Bronchial epithelial cell (primary cell): Measurements from ENCODE around the gene MRE11. TPM values are rescaled to one million over a fixed set of nuclear protein-coding genes. Genes with fewer than 3 reads are reported as not detected.

ENCODE experiments used
- DNase-seq: peaks from one replicate; pipeline ENCODE4 v3.0.0-alpha.2; 2010; ENCODE audit warnings: low read depth
- FAIRE-seq: peaks from 2 replicates; lab custom pipeline; 2011; peaks lifted over from hg19 to GRCh38; lab: Jason Lieb, UNC
- H3K27me3 ChIP-seq: 2 replicates; pipeline ENCODE4 v1.5.1; 2011; ENCODE audit warnings: low read length; ENCODE audit not compliant: control insufficient read depth, insufficient read depth
- H3K36me3 ChIP-seq: 2 replicates; pipeline ENCODE4 v1.5.1; 2011; ENCODE audit warnings: low read length; ENCODE audit not compliant: control insufficient read depth, insufficient read depth
- H3K4me3 ChIP-seq: 2 replicates; pipeline ENCODE4 v1.5.1; 2011; ENCODE audit warnings: mild to moderate bottlenecking, low read depth, low read length, control low read depth
- CTCF ChIP-seq: IDR thresholded peaks from 2 replicates; pipeline ENCODE4 v1.5.1; 2011; ENCODE audit warnings: mild to moderate bottlenecking, moderate library complexity, low read length, control low read depth, inconsistent platforms; ENCODE audit not compliant: insufficient read depth, severe bottlenecking
- total RNA-seq: library from RNA; depleted of rRNA; stranded (reverse); fragments of >200 nt; gene quantifications from 2 replicates; pipeline ENCODE4 v1.2.1, GENCODE V29; 2014

The MRE11 gene
- total RNA-seq, 1 donor from 2014 or later, result 9.7 TPM

DNA sequence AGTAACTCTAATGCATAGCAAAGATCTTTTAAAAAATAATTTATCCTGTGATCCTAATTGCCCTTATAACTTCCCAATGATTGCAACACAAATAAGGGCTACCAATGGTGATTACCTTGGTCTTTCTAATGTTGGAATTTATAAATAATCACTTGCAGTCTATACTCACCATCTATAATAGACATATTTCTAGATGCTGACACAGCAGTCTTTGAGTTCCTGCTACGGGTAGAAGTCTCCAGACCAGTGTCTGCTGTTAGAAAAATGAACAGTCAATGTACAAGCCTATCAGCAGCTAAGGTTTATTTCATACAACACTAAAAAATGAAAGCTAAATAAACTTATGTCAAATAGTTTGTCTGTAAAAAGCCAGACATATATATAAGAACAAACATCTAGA, 48.0 kb downstream of the MRE11 start:
- Histone ChIP-seq H3K4me3 (no peak overlapping the region), H3K27me3 (no peaks in the 10 kb centered on the region), H3K36me3 (peaks cover 3% of the 10 kb centered on the region)
- DNase-seq (no peak), FAIRE-seq (no peak)
- no peak for TF ChIP-seq CTCF

- no peak overlapping the region for H3K4me3 ChIP-seq
- no peaks in the 10 kb centered on the region for H3K27me3 ChIP-seq
- FAIRE-seq (no peak), DNase-seq (peak; percentile 25)
- H3K36me3 ChIP-seq, result no peaks in the 10 kb centered on the region
- TF ChIP-seq CTCF, result no peak
Measured at GRCh38 chr11:94433049-94433448, 60.6 kb downstream of the MRE11 start.

GRCh38 chr11:94424662-94425061, 69.0 kb downstream of the MRE11 start:
- no peak for TF ChIP-seq CTCF
- Histone ChIP-seq H3K27me3 (no peaks in the 10 kb centered on the region), H3K4me3 (no peak overlapping the region), H3K36me3 (no peaks in the 10 kb centered on the region)
- DNase-seq (peak; percentile 62), FAIRE-seq (no peak)

DNA sequence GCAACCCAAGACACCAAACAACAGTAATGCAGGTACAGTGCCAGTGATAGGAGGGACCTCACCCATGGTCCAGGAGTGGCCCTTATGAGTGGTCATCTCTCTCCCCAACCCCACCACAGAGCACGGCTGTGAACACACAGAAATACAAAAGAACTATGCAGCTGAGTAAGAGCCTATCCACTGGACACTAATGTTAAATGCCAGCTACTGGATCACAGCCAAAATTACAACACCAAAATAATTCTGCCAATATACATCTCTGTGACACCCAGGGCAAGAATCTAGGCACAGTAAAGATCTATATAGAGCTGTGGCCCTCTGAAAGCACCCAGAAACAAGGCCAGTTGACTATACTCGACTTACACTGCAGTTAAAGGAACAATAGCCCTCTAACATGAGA, 69.6 kb downstream of the MRE11 start:
- Histone ChIP-seq H3K36me3 (no peaks in the 10 kb centered on the region), H3K27me3 (no peaks in the 10 kb centered on the region), H3K4me3 (no peak overlapping the region)
- no peak for TF ChIP-seq CTCF
- DNase-seq (no peak), FAIRE-seq (no peak)

- no peak for DNase-seq
- Histone ChIP-seq H3K36me3 (no peaks in the 10 kb centered on the region), H3K4me3 (no peak overlapping the region), H3K27me3 (no peaks in the 10 kb centered on the region)
- no peak for FAIRE-seq
- no peak for TF ChIP-seq CTCF
Measured at GRCh38 chr11:94423507-94423906, 70.1 kb downstream of the MRE11 start.

DNA sequence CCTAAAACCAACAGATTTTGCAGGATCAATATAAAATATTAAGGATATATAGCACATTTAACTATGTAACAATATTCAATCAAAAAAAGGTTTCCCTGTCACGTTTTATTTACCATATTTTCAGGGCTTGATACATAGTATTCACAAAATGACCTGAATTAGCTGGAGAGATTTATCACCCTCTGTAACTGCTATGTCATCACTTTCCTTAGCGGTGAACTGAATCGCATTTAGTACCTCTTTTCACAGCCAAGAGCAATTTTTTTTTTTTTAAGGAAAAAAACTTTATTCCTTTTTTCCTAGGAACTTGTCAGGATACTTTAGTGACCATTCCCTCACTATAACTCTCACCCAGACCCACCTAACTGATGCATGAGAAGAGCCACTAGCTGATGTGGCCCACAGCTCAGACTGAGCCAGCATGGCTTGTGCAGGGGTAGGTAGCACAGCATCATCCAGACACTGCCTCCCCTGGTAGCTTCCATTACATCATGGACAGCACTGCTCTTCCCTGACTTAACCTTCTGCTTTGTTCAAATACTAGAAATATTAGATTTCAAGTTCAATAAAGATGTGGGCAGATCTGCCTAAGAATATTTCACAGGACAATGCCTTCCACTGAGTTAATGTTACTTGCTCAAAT, 75.4 kb downstream of the MRE11 start:
- Histone ChIP-seq H3K4me3 (no peak overlapping the region), H3K27me3 (no peaks in the 10 kb centered on the region), H3K36me3 (no peaks in the 10 kb centered on the region)
- no peak for TF ChIP-seq CTCF
- no peak for DNase-seq
- FAIRE-seq, result no peak
